Activated CD8-positive, alpha-beta memory T cell treated with anti-CD3 and anti-CD28 coated beads, Interleukin-2, amount 50 U/mL, for 4 hours (primary cell): ENCODE measurements around the gene MSI2.

Experiments used
- DNase-seq: peaks from one replicate; pipeline ENCODE4 v3.0.0-alpha.2; 2020

Gene MSI2

GRCh38 chr17:57349541-57350247, 93.4 kb downstream of the MSI2 start:
- DNase-seq, result no peak

GRCh38 chr17:57350266-57350665, 93.9 kb downstream of the MSI2 start:
- no peak for DNase-seq

GRCh38 chr17:57352665-57353175, 96.4 kb downstream of the MSI2 start:
- no peak for DNase-seq

- no peak for DNase-seq
These were observed 98.3 kb downstream of the MSI2 start for GRCh38 chr17:57354673-57355072.

GRCh38 chr17:57355090-57355859, 99.0 kb downstream of the MSI2 start:
- no peak for DNase-seq

- no peak for DNase-seq
These were observed 99.9 kb downstream of the MSI2 start for GRCh38 chr17:57356153-57356718.

GRCh38 chr17:57356719-57357391, 100.5 kb downstream of the MSI2 start:
- DNase-seq, result no peak

GRCh38 chr17:57357392-57357784, 101.1 kb downstream of the MSI2 start:
- DNase-seq, result no peak

GRCh38 chr17:57357830-57358430, 101.6 kb downstream of the MSI2 start:
- DNase-seq, result no peak

GRCh38 chr17:57360266-57360665, 103.9 kb downstream of the MSI2 start:
- DNase-seq, result no peak

GRCh38 chr17:57362797-57363556, 106.7 kb downstream of the MSI2 start:
- DNase-seq, result no peak

- no peak for DNase-seq
These were observed 107.3 kb downstream of the MSI2 start for GRCh38 chr17:57363580-57363979.

GRCh38 chr17:57363998-57364643, 107.8 kb downstream of the MSI2 start:
- no peak for DNase-seq

- no peak for DNase-seq
These were observed 109.1 kb downstream of the MSI2 start for GRCh38 chr17:57365420-57365819.

- DNase-seq, result no peak
These were observed 109.8 kb downstream of the MSI2 start for GRCh38 chr17:57366177-57366557.

- DNase-seq, result no peak
These were observed 110.4 kb downstream of the MSI2 start for GRCh38 chr17:57366558-57367351.

GRCh38 chr17:57368637-57369336, 112.5 kb downstream of the MSI2 start:
- DNase-seq, result no peak

GRCh38 chr17:57369509-57369945, 113.2 kb downstream of the MSI2 start:
- no peak for DNase-seq

- no peak for DNase-seq
These were observed 113.8 kb downstream of the MSI2 start for GRCh38 chr17:57370037-57370581.

- DNase-seq, result no peak
These were observed 114.3 kb downstream of the MSI2 start for GRCh38 chr17:57370619-57371018.
